AG09309 (cell line): ENCODE results near the gene DAO.

ENCODE experiments used
- DNase-seq: peaks from one replicate; pipeline ENCODE4 v3.0.0-alpha.2; 2010; ENCODE audit warnings: low read depth
- H3K4me3 ChIP-seq: 2 replicates; pipeline ENCODE4 v1.5.1; 2011; ENCODE audit warnings: mild to moderate bottlenecking, low read depth, low read length, moderate library complexity; ENCODE audit not compliant: control insufficient read depth
- CTCF ChIP-seq: IDR thresholded peaks from 2 replicates; pipeline ENCODE4 v1.5.1; 2011; ENCODE audit warnings: mild to moderate bottlenecking, low read depth, low read length, inconsistent platforms; ENCODE audit not compliant: insufficient read depth, control insufficient read depth; ENCODE audit errors: missing control alignments

The DAO gene

GRCh38 chr12:108930756-108931155, 50.9 kb downstream of the DAO start:
- TF ChIP-seq CTCF = no peak
- no peak for DNase-seq
- H3K4me3 ChIP-seq = no peak overlapping the region

- DNase-seq = no peak
- TF ChIP-seq CTCF = no peak
- H3K4me3 ChIP-seq = no peak overlapping the region
These were observed 54.1 kb downstream of the DAO start for GRCh38 chr12:108933949-108934348.

GRCh38 chr12:108935159-108935763, 55.4 kb downstream of the DAO start:
- DNase-seq = no peak
- no peak overlapping the region for H3K4me3 ChIP-seq
- TF ChIP-seq CTCF = no peak

- DNase-seq = no peak
- no peak overlapping the region for H3K4me3 ChIP-seq
- TF ChIP-seq CTCF = no peak
These were observed 58.5 kb downstream of the DAO start for GRCh38 chr12:108938247-108938924.

GRCh38 chr12:108939594-108939993, 59.7 kb downstream of the DAO start:
- DNase-seq = no peak
- TF ChIP-seq CTCF = no peak
- H3K4me3 ChIP-seq = no peak overlapping the region

- no peak for DNase-seq
These were observed 60.2 kb downstream of the DAO start for GRCh38 chr12:108940138-108940537.

More at GRCh38 chr12:108940138-108940537, 60.2 kb downstream of the DAO start:
- H3K4me3 ChIP-seq = no peak overlapping the region
- no peak for TF ChIP-seq CTCF
